ENCODE measurements around the gene RELN. TPM values are rescaled to one million over a fixed set of nuclear protein-coding genes. Genes with fewer than 3 reads are reported as not detected.

RELN gene
- total RNA-seq, 1 experiment from 2014 or later, result 0.20 TPM

DNA sequence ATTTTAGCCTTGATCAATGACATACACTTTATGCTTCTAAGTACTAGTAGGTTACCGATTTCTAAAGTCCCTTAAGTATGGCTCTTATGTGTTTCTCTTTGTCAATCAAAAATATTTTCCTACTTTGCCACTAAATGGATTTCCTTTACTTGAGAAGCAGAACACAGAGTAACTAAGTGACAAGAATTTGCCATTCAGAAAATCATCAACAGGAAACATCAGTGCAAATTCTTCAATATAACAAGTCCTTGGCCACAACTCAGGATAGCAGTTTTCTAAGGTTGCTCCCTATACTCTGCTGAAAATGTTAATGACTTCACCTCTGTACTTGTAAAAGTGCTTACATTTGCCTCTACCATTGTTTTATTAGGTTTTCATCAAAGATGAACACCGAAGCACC, 303.8 kb downstream of the RELN start:
- Mint-ChIP-seq H3K27ac (no peak overlapping the region), H3K36me3 (no peaks in the 10 kb centered on the region), H3K9me3 (no peaks in the 10 kb centered on the region), H3K27me3 (ENCODE audit: low read depth) (no peaks in the 10 kb centered on the region), H3K4me1 (peaks cover 3% of the 10 kb centered on the region; the same call in 1 of the 2 replicates), H3K4me3 (no peak overlapping the region)
- DNase-seq (ENCODE audit: low spot score) (no peak), ATAC-seq (no peak)
- ChIA-PET CTCF (interaction anchor here (0.6 kb wide), 1 partner anchor 108 kb away, joined by 3 read pairs; no protein-coding TSS in a partner anchor), POLR2A (no interaction called here)
- TF ChIP-seq GABPB1 (CRISPR knock-in tag; IDR thresholded peaks at IDR 0.05) (no peak), ATF1 (CRISPR knock-in tag; IDR thresholded peaks at IDR 0.05) (no peak), GTF2I (CRISPR knock-in tag; conservative IDR thresholded peaks at IDR 0.05) (no peak), SMAD4 (CRISPR knock-in tag; IDR thresholded peaks at IDR 0.05) (no peak), MXD4 (CRISPR knock-in tag; IDR thresholded peaks at IDR 0.05; ENCODE audit: borderline replicate concordance) (no peak)
- TF ChIP-seq, protein P1, sequence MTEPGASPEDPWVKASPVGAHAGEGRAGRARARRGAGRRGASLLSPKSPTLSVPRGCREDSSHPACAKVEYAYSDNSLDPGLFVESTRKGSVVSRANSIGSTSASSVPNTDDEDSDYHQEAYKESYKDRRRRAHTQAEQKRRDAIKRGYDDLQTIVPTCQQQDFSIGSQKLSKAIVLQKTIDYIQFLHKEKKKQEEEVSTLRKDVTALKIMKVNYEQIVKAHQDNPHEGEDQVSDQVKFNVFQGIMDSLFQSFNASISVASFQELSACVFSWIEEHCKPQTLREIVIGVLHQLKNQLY (CRISPR knock-in tag; IDR thresholded peaks at IDR 0.05), result no peak

DNA sequence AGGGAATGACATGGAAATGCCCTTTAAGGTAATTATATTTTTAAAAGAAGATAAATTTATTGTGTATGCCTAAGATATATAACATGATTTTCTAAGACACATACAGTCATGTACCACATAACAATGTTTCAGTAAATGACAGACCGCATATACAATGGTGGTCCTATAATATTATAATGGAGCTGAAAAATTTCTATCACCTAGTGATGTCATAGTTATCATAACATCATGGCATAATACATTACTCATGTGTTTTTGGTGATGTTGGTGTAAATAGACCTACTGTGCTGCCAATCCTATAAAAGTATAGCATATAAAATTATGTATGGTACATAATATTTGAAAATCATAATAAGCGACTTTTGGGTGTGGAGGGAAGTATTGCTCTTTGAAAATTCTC, 306.1 kb downstream of the RELN start:
- peaks cover 11% of the 10 kb centered on the region; the same call in 1 of the 2 replicates for H3K4me1 Mint-ChIP-seq
- POLR2A ChIA-PET, result no interaction called here
- no peak overlapping the region for H3K4me3 Mint-ChIP-seq
- ATAC-seq (no peak), DNase-seq (ENCODE audit: low spot score) (no peak)
- H3K9me3 Mint-ChIP-seq, result no peaks in the 10 kb centered on the region
- no peaks in the 10 kb centered on the region for H3K27me3 Mint-ChIP-seq (ENCODE audit: low read depth)
- CTCF ChIA-PET, result no interaction called here
- H3K36me3 Mint-ChIP-seq, result no peaks in the 10 kb centered on the region
- H3K27ac Mint-ChIP-seq, result no peak overlapping the region
- no peak for TF ChIP-seq GTF2I (CRISPR knock-in tag; conservative IDR thresholded peaks at IDR 0.05)
- TF ChIP-seq IRF2 (CRISPR knock-in tag; IDR thresholded peaks at IDR 0.05; ENCODE audit: borderline replicate concordance, low read depth), result no peak
- TF ChIP-seq GABPB1 (CRISPR knock-in tag; IDR thresholded peaks at IDR 0.05), result no peak
- TF ChIP-seq, protein P1 (CRISPR knock-in tag; IDR thresholded peaks at IDR 0.05), result no peak
- TF ChIP-seq, protein P2, sequence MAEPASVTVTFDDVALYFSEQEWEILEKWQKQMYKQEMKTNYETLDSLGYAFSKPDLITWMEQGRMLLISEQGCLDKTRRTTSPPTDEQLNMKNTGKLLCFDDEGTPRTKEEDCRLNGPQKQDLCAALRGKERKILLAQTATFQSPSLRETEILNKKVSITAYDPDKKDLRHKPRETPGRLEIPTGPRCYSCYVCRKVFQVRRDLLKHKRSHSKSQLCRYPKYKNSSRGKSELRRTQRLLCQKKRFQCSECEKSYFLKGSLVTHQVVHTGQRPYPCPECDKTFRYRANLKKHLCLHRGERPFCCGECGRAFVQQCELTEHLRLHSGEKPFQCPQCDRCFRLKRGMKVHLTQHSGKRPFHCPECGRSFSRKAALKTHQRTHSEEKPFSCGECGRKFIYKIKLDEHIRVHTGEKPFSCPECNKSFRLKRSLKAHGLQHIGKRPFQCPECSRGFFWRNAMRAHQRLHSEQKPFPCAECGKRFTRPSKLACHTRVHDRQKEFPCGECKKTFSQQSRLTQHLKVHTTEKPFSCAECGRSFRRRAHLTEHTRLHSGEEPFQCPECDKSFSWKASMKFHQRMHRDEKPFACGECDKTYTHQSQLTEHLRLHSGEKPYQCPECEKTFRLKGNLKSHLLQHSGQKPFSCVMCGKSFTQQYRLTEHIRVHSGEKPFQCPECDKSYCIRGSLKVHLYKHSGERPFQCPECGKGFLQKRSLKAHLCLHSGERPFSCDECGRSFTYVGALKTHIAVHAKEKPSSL (CRISPR knock-in tag; conservative IDR thresholded peaks at IDR 0.05), result no peak
- TF ChIP-seq CBFB (CRISPR knock-in tag; IDR thresholded peaks at IDR 0.05; ENCODE audit: low read depth), result no peak
- no peak for TF ChIP-seq ZNF219 (CRISPR knock-in tag; IDR thresholded peaks at IDR 0.05; ENCODE audit: borderline replicate concordance)
- TF ChIP-seq, protein P3, sequence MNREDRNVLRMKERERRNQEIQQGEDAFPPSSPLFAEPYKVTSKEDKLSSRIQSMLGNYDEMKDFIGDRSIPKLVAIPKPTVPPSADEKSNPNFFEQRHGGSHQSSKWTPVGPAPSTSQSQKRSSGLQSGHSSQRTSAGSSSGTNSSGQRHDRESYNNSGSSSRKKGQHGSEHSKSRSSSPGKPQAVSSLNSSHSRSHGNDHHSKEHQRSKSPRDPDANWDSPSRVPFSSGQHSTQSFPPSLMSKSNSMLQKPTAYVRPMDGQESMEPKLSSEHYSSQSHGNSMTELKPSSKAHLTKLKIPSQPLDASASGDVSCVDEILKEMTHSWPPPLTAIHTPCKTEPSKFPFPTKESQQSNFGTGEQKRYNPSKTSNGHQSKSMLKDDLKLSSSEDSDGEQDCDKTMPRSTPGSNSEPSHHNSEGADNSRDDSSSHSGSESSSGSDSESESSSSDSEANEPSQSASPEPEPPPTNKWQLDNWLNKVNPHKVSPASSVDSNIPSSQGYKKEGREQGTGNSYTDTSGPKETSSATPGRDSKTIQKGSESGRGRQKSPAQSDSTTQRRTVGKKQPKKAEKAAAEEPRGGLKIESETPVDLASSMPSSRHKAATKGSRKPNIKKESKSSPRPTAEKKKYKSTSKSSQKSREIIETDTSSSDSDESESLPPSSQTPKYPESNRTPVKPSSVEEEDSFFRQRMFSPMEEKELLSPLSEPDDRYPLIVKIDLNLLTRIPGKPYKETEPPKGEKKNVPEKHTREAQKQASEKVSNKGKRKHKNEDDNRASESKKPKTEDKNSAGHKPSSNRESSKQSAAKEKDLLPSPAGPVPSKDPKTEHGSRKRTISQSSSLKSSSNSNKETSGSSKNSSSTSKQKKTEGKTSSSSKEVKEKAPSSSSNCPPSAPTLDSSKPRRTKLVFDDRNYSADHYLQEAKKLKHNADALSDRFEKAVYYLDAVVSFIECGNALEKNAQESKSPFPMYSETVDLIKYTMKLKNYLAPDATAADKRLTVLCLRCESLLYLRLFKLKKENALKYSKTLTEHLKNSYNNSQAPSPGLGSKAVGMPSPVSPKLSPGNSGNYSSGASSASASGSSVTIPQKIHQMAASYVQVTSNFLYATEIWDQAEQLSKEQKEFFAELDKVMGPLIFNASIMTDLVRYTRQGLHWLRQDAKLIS (CRISPR knock-in tag; IDR thresholded peaks at IDR 0.05; ENCODE audit: borderline replicate concordance), result no peak
- TF ChIP-seq, protein P4, sequence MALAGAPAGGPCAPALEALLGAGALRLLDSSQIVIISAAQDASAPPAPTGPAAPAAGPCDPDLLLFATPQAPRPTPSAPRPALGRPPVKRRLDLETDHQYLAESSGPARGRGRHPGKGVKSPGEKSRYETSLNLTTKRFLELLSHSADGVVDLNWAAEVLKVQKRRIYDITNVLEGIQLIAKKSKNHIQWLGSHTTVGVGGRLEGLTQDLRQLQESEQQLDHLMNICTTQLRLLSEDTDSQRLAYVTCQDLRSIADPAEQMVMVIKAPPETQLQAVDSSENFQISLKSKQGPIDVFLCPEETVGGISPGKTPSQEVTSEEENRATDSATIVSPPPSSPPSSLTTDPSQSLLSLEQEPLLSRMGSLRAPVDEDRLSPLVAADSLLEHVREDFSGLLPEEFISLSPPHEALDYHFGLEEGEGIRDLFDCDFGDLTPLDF (CRISPR knock-in tag; IDR thresholded peaks at IDR 0.05), result no peak
- TF ChIP-seq, protein P5, sequence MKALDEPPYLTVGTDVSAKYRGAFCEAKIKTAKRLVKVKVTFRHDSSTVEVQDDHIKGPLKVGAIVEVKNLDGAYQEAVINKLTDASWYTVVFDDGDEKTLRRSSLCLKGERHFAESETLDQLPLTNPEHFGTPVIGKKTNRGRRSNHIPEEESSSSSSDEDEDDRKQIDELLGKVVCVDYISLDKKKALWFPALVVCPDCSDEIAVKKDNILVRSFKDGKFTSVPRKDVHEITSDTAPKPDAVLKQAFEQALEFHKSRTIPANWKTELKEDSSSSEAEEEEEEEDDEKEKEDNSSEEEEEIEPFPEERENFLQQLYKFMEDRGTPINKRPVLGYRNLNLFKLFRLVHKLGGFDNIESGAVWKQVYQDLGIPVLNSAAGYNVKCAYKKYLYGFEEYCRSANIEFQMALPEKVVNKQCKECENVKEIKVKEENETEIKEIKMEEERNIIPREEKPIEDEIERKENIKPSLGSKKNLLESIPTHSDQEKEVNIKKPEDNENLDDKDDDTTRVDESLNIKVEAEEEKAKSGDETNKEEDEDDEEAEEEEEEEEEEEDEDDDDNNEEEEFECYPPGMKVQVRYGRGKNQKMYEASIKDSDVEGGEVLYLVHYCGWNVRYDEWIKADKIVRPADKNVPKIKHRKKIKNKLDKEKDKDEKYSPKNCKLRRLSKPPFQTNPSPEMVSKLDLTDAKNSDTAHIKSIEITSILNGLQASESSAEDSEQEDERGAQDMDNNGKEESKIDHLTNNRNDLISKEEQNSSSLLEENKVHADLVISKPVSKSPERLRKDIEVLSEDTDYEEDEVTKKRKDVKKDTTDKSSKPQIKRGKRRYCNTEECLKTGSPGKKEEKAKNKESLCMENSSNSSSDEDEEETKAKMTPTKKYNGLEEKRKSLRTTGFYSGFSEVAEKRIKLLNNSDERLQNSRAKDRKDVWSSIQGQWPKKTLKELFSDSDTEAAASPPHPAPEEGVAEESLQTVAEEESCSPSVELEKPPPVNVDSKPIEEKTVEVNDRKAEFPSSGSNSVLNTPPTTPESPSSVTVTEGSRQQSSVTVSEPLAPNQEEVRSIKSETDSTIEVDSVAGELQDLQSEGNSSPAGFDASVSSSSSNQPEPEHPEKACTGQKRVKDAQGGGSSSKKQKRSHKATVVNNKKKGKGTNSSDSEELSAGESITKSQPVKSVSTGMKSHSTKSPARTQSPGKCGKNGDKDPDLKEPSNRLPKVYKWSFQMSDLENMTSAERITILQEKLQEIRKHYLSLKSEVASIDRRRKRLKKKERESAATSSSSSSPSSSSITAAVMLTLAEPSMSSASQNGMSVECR (CRISPR knock-in tag; IDR thresholded peaks at IDR 0.05; ENCODE audit: borderline replicate concordance), result no peak
- TF ChIP-seq TEAD1 (CRISPR knock-in tag; IDR thresholded peaks at IDR 0.05), result no peak
- TF ChIP-seq SOX15 (CRISPR knock-in tag; IDR thresholded peaks at IDR 0.05), result no peak
- TF ChIP-seq, protein P6, sequence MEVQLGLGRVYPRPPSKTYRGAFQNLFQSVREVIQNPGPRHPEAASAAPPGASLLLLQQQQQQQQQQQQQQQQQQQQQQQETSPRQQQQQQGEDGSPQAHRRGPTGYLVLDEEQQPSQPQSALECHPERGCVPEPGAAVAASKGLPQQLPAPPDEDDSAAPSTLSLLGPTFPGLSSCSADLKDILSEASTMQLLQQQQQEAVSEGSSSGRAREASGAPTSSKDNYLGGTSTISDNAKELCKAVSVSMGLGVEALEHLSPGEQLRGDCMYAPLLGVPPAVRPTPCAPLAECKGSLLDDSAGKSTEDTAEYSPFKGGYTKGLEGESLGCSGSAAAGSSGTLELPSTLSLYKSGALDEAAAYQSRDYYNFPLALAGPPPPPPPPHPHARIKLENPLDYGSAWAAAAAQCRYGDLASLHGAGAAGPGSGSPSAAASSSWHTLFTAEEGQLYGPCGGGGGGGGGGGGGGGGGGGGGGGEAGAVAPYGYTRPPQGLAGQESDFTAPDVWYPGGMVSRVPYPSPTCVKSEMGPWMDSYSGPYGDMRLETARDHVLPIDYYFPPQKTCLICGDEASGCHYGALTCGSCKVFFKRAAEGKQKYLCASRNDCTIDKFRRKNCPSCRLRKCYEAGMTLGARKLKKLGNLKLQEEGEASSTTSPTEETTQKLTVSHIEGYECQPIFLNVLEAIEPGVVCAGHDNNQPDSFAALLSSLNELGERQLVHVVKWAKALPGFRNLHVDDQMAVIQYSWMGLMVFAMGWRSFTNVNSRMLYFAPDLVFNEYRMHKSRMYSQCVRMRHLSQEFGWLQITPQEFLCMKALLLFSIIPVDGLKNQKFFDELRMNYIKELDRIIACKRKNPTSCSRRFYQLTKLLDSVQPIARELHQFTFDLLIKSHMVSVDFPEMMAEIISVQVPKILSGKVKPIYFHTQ (CRISPR knock-in tag; IDR thresholded peaks at IDR 0.05), result no peak
- TF ChIP-seq OVOL2 (CRISPR knock-in tag; IDR thresholded peaks at IDR 0.05; ENCODE audit: borderline replicate concordance), result no peak
